GM18870 (cell line): ENCODE results near the gene TIFAB.

ENCODE experiments used
- ATAC-seq: cut with Tn5 transposase; IDR thresholded peaks from one replicate; pipeline ENCODE4 v1.9.1; 2021; ENCODE audit warnings: moderate library complexity; ENCODE audit not compliant: unreplicated experiment

TIFAB gene

DNA sequence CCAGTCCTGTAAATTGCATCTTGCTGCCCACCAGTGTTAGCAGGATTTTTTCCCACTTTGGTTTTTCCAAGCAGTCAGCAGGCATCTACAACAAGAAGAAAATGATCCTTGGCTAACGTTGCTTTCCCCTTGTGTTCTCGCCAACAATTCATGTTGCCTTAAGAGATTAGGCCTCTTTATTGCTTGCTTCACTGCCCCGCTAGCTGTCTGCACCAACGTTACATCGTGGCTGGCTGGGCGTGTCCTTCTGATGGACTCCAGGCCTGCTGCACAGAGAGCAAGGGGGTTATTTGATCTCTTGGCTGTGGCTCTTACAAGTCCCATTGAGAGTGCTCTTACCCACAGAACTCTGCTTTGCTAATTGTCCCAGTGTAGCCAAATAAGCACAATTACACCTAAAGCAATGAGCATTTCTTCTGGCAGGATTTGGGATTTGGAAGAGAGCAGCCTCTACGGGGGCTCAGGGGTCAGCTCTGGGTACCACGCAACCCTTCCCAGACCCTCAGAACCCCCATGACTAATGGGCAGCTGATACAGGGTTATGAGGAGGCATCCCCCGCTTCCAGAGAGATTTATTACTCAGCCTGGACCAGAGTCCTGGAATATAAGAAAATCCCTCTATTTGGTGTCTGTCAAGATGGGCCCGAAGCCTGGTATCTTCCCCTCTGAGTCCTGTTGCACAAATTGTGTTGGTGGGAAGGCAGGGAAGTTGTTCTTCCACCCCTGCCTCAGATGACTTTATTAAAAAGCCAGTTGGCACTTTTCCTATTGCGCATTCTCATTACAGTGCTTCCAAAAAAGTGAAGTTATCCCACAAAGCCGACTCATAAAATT lies 22.6 kb downstream of the TIFAB start:
- ATAC-seq: no peak

DNA sequence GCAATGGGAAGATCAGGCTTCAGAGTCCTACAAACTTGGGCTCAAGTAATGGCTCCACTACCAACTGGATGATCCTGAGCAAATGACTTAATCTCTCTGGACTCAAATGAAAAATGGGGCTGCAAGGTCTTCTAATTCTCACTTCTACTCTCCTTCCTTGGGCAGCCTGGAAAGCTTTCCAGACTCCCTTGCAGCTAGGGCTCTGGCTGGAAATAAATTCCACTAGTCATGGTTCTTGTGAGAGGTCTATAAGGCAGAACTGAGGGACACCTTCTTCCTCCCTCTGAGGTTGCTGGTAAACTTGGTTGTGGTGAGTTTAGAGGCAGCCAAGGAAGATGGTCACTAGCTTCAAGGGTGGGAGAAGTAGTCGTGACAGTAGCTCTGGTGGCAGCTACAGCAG lies 23.6 kb downstream of the TIFAB start:
- no peak for ATAC-seq

DNA sequence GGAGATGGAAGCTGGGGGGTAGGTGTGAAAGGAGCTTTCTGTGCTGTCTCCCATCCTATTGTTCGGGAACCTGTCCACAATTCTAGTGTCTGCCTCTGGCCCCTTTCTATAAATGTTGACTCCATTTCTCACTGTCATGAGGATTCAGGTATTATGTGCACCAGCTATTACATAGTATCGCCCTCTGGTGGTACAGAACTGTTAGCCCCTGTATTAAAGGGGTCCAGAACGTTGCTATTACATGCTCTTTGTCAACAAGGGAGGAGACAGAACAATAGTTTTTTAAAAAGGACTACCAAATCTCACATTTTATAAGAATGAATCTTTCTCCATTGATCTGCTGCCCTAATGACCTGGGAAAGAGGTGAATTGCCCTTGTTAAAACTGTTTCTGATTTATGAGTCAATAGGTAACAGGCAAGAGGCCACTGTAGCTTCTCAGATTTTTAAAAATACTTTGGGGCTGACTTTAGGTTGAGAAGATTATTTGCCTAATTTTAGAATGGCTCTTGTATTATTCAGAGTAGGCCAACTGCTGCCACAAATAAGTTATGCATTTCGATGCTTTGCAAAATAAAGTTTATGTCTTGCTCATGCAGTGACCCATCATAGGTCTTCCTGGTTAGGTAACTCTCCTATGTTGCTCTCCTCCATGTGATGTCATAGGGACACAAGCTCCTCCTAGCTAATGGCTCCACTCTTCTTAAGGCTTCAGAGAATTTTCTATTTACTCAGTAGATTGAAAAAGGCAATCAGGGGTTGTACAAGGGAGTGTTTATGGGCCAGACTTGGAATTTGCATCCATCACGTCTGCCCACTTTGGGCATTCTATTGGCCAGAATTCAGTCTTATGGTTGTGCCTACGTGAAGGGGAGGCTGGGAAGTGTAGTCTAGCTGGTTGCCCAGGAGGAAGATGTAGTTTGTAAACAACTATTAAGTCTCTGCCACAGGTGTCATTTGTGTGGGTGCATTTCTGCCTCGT lies 25.8 kb downstream of the TIFAB start:
- peak; percentile 47 for ATAC-seq

DNA sequence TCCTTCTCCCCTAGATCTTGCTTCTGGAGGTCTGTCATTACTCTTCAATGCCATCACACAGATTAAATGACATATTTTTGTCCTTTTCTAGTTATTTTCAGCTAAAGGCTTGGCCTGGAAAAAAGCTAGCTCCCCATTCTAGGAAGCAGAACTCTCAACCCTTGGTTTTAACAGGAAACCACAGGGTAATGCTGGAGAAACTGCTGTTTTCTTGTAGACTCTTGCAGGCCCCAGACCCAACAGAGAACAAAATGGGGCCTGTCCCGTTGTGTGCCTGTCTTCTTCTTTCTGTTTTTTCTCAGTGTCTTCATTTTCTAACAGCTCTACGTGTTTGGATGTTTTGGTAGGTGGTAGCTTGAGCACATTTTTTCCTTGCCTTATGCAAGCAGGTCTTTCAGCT lies 26.5 kb downstream of the TIFAB start:
- no peak for ATAC-seq

DNA sequence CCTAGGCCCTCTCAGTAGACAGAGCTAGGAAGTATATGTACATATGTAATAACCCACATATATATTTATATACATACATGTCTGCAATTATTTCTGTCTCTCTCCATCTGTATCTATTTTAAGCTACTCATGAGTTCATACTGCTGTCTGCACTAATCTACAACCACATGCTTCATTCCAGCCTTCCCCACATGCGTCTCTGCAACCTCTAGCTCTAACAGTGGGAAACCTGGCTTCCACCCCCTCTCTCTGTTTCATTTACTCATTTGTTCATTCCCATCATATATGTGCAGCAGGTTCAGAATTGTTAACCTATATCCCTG lies 28.3 kb downstream of the TIFAB start:
- ATAC-seq: no peak

DNA sequence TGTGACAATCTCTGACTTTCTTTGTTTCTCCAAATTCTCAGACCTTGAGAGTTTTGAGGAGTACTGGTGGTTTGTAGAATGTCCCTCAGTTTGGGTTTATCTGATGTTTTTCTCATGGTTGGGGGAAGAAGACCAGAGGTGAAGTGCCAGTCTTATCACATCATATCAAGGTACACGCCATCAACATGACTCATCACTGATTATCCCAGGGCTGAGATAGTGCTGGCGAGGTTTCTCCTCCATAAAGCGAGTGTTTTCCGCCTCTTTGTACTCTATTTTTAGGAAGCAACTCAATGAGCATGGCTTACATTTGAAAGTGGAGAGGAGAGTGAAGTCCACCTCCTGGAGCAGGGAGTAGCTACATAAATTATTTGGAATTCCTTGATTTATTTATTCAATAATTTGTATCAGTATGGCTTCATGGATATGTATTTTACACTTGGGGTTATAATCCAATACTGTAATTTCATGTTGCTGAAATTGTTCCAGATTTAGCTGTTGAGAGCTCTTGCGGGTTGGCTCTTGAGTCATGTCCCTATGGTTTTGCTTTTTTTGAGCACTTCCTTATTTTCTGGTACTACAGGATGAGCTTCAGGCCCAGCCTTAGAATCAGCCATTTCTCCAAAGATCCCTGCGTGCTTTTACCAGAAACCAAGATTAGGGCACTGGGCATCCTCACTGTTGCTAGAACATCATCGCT lies 28.9 kb downstream of the TIFAB start:
- no peak for ATAC-seq

DNA sequence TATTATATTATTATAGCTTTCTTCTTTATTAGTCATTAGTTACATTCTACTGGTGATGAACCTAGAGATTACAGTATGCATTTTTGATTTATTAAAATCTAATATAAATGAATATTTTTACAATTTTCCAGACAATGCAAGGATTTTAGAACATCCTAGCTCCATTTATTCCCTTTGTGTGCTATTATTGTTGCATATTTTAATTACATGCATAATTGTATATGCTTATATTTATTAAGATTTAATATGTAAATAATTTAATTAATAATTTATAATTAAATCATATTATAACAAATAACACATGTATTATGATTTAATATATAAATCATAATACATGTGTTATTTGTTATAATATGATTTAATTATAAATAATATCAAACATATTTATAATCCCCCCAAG lies 29.7 kb downstream of the TIFAB start:
- ATAC-seq: no peak

DNA sequence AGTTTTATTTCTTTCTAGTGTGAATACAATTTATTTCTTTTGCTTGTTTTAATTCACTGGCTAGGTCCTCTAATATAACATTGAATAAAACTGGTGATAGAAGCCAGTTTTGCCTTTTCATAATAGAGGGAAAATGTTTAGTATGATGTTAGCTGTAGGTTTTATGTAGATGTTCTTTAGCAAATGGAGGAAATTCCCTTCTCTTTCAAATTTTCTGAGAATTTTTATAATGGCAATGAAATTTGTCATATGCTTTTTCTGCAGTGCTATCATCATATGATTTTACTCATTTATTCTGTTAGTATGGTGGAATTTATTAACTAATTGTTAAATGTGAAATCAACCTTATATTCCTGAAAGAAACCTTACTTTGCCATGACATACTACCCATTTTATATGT lies 35.1 kb downstream of the TIFAB start:
- ATAC-seq: no peak

DNA sequence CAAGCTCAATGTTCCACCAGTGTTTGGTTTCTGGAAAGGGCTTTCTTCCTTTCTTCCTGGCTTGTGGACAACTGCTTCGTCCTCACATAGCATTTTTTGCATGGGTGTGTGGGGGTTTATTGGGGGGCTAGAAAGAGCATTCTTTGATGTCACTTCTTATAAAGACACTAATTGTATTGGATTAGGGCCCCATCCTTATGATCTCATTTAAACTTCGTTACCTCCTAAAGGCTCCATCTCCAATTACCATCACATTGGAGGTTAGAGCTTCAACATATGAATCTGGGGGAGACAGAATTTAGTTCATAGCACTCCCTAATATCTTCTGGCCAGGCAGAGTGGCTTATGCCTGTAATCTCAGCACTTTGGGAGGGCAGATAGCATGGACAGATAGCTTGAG lies 47.1 kb downstream of the TIFAB start:
- no peak for ATAC-seq

DNA sequence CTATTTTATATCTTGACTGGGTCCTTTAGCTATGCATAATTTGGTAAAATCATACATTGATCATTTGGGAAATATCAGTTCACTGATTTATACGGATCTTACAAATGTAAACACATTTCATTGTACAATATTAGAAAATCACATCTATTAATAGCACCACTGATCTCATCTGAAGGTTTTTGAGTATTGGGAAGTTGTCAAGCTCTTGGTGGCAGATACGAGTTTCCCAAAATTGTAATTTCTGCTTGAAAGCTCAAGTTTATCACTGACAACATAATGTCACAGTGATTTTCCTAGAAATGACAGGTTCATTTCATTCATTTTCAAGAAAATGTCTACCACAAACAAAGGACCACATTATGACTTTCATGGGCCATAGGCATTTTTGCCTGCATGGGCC lies 50.1 kb downstream of the TIFAB start:
- no peak for ATAC-seq

DNA sequence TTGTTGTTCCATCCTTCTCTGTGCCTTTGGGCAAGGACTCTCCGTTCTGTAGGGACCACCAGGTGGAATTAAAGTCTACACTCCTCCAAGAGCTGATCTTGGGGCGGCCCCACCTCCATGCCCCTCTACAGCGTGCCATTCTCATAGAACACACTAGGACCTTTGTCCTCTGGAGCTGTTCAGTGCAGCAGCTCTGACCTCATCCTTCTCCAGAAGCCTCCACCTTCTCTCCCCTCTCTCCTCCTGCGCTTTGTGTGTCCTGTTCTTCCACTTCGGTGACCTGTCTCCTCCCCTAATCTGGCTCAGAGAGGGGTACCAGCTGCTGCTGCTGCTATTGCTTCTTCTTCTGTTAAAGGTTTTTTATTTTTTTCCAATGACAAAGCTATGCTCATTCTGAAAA lies 51.3 kb downstream of the TIFAB start:
- no peak for ATAC-seq

DNA sequence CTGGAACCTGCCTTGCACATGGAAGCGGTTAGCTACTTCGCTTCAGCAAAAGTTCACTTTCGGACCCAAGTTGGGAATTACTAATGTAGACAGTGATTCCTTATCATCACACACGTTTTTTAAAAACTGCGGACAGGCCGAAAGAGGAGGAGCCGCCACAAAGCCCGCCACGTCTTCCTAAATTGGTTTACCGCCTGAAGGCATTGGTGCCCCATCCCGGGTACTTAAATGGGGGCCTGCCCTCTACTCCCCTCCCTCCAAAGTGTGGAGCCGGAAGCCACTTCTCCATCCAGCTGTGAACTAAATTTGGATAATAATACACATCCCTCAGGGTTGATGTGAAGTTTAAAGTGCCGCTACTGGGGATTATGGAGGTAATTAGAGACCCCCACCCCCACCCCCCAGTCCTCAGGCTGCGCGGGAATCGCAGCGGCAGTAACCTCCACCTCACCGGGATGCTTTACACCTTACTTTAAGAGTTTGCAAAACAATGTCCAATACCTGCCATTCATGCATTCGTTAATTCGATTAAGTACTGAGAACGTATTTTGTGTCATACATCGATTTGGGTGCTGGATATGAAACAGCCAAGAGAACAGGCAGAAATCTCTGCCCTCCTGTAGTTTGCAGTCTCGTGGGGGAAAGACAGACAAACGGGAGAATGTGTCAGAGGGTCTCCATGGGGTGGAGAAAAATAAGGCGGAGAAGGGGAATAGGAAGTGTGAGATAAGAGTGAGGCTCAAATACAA lies 52.2 kb downstream of the TIFAB start:
- ATAC-seq: no peak

DNA sequence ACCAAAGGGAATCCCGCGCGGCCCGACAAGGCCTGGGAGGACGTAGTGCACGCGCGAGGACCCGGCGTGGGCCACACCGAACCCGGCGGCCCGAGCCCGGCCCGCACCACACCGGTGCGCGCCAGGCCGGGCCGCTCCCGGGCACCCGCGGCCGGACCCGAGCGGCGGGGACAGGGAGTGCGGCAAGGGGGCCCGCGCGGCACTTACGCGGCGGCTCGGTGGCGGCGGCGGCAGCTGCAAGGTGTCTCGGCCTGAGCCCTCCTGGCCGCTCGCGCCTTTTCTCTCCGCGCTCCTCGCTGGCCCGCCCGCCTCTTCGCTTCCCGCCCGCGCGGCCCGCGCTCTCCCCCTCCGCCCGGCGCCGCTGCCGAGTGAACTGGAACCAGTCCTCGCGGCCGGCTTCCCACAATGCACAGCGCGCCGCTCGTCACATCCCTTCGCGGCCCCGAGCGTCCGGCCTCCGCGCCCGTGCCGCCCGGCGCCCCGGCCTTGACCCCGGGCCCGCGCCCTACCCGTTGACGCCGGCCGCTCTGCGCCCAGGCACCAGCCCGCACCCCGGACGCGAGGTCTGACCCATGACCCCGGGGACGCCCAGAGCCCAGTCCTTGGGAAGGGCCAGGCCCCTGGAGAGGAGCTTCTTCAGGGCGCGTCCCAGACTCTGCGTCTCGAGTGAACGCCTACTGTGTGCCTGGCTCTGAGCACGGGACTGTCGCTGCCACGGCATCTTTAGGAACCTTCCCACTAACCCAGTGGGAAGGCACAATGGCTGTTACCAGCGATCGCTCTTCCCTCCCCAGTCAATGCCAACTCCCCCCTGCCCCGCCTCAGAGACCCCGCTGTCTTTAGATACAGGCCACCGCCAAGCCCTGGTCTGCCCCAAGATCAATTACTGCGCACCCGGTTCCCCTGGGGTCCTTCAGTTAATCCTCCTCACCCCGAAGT lies 53.0 kb downstream of the TIFAB start, which contains the start of gene MACROH2A1:
Gene MACROH2A1 (minus strand): TSS at position 377 of the 939 bp plus-strand sequence. CDS start 10,138 bp downstream, outside the sequence.
- peak; percentile 59 for ATAC-seq

DNA sequence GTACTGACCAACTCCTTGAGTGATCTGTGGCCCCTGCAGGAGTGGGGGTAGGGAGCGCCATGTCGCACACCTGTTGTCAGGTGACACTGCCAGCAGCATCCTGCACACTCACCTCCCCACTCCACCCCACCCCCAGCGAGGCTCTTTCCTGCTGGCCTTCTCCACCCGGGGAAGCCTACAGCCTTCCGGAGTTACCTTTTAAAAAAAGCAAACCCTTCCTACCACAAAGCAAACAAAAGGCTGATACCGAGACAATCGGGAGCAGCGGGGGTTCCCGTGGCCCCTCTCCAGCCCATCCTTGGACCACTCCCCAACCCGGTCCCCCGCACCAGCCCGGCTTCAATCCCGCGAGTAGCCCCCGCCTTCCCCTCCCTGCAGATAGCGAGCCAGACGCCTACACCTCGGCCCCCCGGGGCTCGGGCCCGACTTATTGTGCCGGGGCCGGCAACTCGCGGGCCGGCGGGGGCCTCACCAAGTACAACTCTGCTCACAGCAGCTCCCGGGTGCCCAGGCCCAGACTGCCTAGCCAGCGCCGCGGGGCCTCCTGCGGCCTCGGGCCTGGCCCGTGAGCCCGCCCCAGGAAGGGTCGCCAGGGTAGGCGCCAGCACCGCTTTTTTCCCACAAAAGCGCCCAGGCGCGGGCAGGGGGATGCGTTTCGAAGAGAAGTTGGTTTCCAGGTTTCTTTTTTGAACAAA lies 53.8 kb downstream of the TIFAB start:
- no peak for ATAC-seq
